GM12878 (cell line): ENCODE measurements around the gene PRKCE. TPM values are rescaled to one million over a fixed set of nuclear protein-coding genes. Genes with fewer than 3 reads are reported as not detected.

Experiments
- ATAC-seq: fragments of 200-7000 bp; cut with Tn5 transposase; 3 replicates; pipeline ENCODE4 v1.9.1; 2020; ENCODE audit warnings: mild to moderate bottlenecking, moderate library complexity
- BruUV-seq: library from RNA; stranded (reverse); fragments of 400-500 nt; replicated peaks from 2 replicates; lab custom pipeline; 2021; lab: Mats Ljungman, UMichigan
- CTCF ChIA-PET: fragments of 300-600 bp; sonication (Branson Sonifier 250); formaldehyde crosslinking; extraction: SDS; loops from one replicate; lab custom pipeline; 2021; ENCODE audit warnings: inconsistent platforms; lab: Yijun Ruan, JAX
- POLR2A ChIA-PET: fragments of 350-600 bp; formaldehyde crosslinking; extraction: SDS; loops from one replicate; lab custom pipeline; 2021; ENCODE audit warnings: inconsistent platforms; lab: Charles Lee
- RAD21 ChIA-PET: fragments of 300-600 bp; sonication (Branson Sonifier 250); formaldehyde crosslinking; loops from one replicate; lab custom pipeline; 2023; ENCODE audit warnings: antibody characterized with exemption; ENCODE audit not compliant: unreplicated experiment; lab: Charles Lee
- SMC1A ChIA-PET: fragments of 300-600 bp; sonication (Branson Sonifier 250); formaldehyde crosslinking; loops from one replicate; lab custom pipeline; 2023; ENCODE audit not compliant: unreplicated experiment, uncharacterized antibody; lab: Charles Lee
- DNase-seq: peaks from one replicate; pipeline ENCODE4 v3.0.0-alpha.2; 2011; ENCODE audit warnings: low read depth, low spot score
- FAIRE-seq: peaks from 3 replicates; lab custom pipeline; 2011; peaks lifted over from hg19 to GRCh38; lab: Jason Lieb, UNC
- H2AFZ ChIP-seq: 2 replicates; pipeline ENCODE4 v1.6.0; 2011; ENCODE audit warnings: low read depth, low read length, control low read depth; ENCODE audit not compliant: control insufficient read depth
- H3K27ac ChIP-seq: 2 replicates; pipeline ENCODE4 v1.5.1; 2011; ENCODE audit warnings: control low read depth; ENCODE audit not compliant: control insufficient read depth, insufficient read depth
- H3K27me3 ChIP-seq, 2 experiments: replicated peaks in 1 of 2; 2 replicates each; pipeline versions ENCODE4 v1.6.0 to v1.6.1; 2011; ENCODE audit warnings: low read length in 1 of 2; ENCODE audit not compliant: control insufficient read depth in 2 of 2, insufficient read depth in 2 of 2
- H3K36me3 ChIP-seq, 2 experiments: 2 replicates each; pipeline ENCODE4 v1.5.1; 2011; ENCODE audit warnings: low read length in 1 of 2; ENCODE audit not compliant: control insufficient read depth in 2 of 2, insufficient read depth in 2 of 2
- H3K4me1 ChIP-seq: 2 replicates; pipeline ENCODE4 v1.6.1; 2011; ENCODE audit warnings: mild to moderate bottlenecking, low read length, moderate library complexity, mixed read lengths; ENCODE audit not compliant: control insufficient read depth, insufficient read depth
- H3K4me2 ChIP-seq: 2 replicates; pipeline ENCODE4 v1.6.0; 2011; ENCODE audit warnings: control low read depth; ENCODE audit not compliant: control insufficient read depth, insufficient read depth
- H3K4me3 ChIP-seq: fragments of 200-600 bp; sonication (generic); 2 replicates; pipeline ENCODE4 v1.5.1; 2016
- H3K79me2 ChIP-seq: 2 replicates; pipeline ENCODE4 v1.6.0; 2011; ENCODE audit warnings: low read length; ENCODE audit not compliant: control insufficient read depth, insufficient read depth
- H3K9ac ChIP-seq: 2 replicates; pipeline ENCODE4 v1.8.0; 2011; ENCODE audit warnings: low read length, control low read depth, mixed read lengths; ENCODE audit not compliant: control insufficient read depth, insufficient read depth
- H3K9me3 ChIP-seq: replicated peaks from 3 replicates; pipeline ENCODE4 v1.5.1; 2011; ENCODE audit warnings: mild to moderate bottlenecking, low read length; ENCODE audit not compliant: control insufficient read depth, insufficient read depth
- H4K20me1 ChIP-seq: 2 replicates; pipeline ENCODE4 v1.6.0; 2011; ENCODE audit not compliant: control insufficient read depth, insufficient read depth
- BACH1 ChIP-seq: fragments of 450-650 bp; IDR thresholded peaks from 2 replicates; pipeline ENCODE4 v1.6.1; 2017; ENCODE audit warnings: mild to moderate bottlenecking, borderline replicate concordance
- CUX1 ChIP-seq: IDR thresholded peaks from 2 replicates; pipeline ENCODE4 v1.6.1; 2012; ENCODE audit warnings: improper control_type of control experiment, low read depth, low read length; ENCODE audit not compliant: insufficient replicate concordance
- MEF2A ChIP-seq: IDR thresholded peaks from 2 replicates; pipeline ENCODE4 v1.6.1; 2011; ENCODE audit warnings: low read depth, mild to moderate bottlenecking, low read length, moderate library complexity; ENCODE audit not compliant: insufficient read depth
- MTA2 ChIP-seq: fragments of 450-650 bp; IDR thresholded peaks from 2 replicates; pipeline ENCODE4 v1.6.1; 2016; ENCODE audit warnings: low read depth, mild to moderate bottlenecking, moderate library complexity
- NR2F1 ChIP-seq: fragments of 450-650 bp; conservative IDR thresholded peaks from 2 replicates; pipeline ENCODE4 v1.6.1; 2017; ENCODE audit warnings: mild to moderate bottlenecking
- SIX5 ChIP-seq: IDR thresholded peaks from 2 replicates; pipeline ENCODE4 v1.6.1; 2011; ENCODE audit warnings: mild to moderate bottlenecking, low read depth, low read length, moderate library complexity; ENCODE audit not compliant: severe bottlenecking
- SKIL ChIP-seq: fragments of 450-650 bp; IDR thresholded peaks from 2 replicates; pipeline ENCODE4 v1.6.1; 2017; ENCODE audit warnings: mild to moderate bottlenecking, low read depth, inconsistent platforms; ENCODE audit not compliant: poor library complexity, severe bottlenecking
- STAT1 ChIP-seq: fragments of 450-650 bp; conservative IDR thresholded peaks from 2 replicates; pipeline ENCODE4 v1.6.1; 2014; ENCODE audit warnings: antibody characterized with exemption, mild to moderate bottlenecking
- SUPT20H ChIP-seq: IDR thresholded peaks from 2 replicates; pipeline ENCODE4 v1.6.1; 2011; ENCODE audit warnings: low read depth, mild to moderate bottlenecking, low read length, moderate library complexity, borderline replicate concordance; ENCODE audit not compliant: control insufficient read depth
- ZNF687 ChIP-seq: fragments of 450-650 bp; IDR thresholded peaks from 2 replicates; pipeline ENCODE4 v1.6.1; 2017; ENCODE audit warnings: mild to moderate bottlenecking, moderate library complexity
- in situ Hi-C: fragments of 300-500 bp; cut with MboI; formaldehyde crosslinking; loops from 9 replicates; pipeline ENCODE4 v1.14.3; 2018; ENCODE audit warnings: mixed read lengths
- intact Hi-C: fragments of 100-400 bp; cut with micrococcal nuclease; formaldehyde crosslinking; loops from one replicate; pipeline ENCODE4 v1.14.2; 2022; ENCODE audit not compliant: unreplicated experiment
- polyA plus RNA-seq, 11 experiments: library from polyadenylated mRNA; depleted of rRNA in 4 of 11; unstranded in 6 of 11; stranded (reverse) in 5 of 11; fragments of >200 nt; fragmentation: Nextera tagmentation in 4 of 11; fragmentation: Illumina TruSeq in 1 of 11; extraction: Ambion mirVana in 4 of 11; extraction: Trizol in 1 of 11; gene quantifications; 1 replicate in 1 of 11; 2 replicates in 10 of 11; pipeline versions ENCODE4 v1.2.1 to v1.2.3, GENCODE V29; 2011 to 2016; ENCODE audit warnings: inconsistent platforms in 2 of 11, missing spikeins in 2 of 11, low read depth in 1 of 11
- total RNA-seq, 4 experiments: library from RNA; depleted of rRNA in 3 of 4; stranded (reverse); fragments of >200 nt in 3 of 4; fragmentation: Illumina TruSeq in 1 of 4; extraction: Trizol in 1 of 4; gene quantifications; 2 replicates each; pipeline versions ENCODE4 v1.2.1 to v1.2.3, GENCODE V29; 2013 to 2021

PRKCE gene
- total and polyA plus RNA-seq, 10 of the 15 experiments (the other 5 are each of a cell fraction or from before 2014, with no cell fraction given) = 2.6 to 28.2 (median 11.3) TPM

GRCh38 chr2:45921921-45922320 lies 270.4 kb downstream of the PRKCE start:
- no peak overlapping the region for H3K4me2 ChIP-seq
- DNase-seq (no peak), FAIRE-seq (no peak), ATAC-seq (peak; percentile 26)
- no peaks in the 10 kb centered on the region for H4K20me1 ChIP-seq
- intact Hi-C loops (no loop called here), in situ Hi-C loops (no loop called here)
- H3K4me3 ChIP-seq = no peak overlapping the region
- CTCF ChIA-PET = interaction anchor here (0.8 to 4.0 kb wide), 12 partner anchors 8 to 283 kb away, joined by 3 to 20 read pairs (median 4); no protein-coding TSS in a partner anchor
- no peaks in the 10 kb centered on the region; the same call in 1 of the 2 replicates for H3K79me2 ChIP-seq
- H3K27me3 ChIP-seq = no peaks in the 10 kb centered on the region
- peaks cover 22% of the 10 kb centered on the region for H3K4me1 ChIP-seq
- SMC1A ChIA-PET = interaction anchor here (0.9 to 3.2 kb wide), 19 partner anchors 9 to 272 kb away, joined by 3 to 31 read pairs (median 8); no protein-coding TSS in a partner anchor
- TF ChIP-seq ZNF687 = peak; percentile 32; the same call in 1 of the 2 replicates
- no peak for TF ChIP-seq SIX5
- TF ChIP-seq SUPT20H = no peak
- TF ChIP-seq CUX1 = no peak
- peak; percentile 88 for TF ChIP-seq NR2F1
- TF ChIP-seq SKIL = no peak
- TF ChIP-seq MTA2 = peak; percentile 58; the same call in 1 of the 2 replicates
- TF ChIP-seq MEF2A = no peak
- TF ChIP-seq BACH1 = no peak
- no peak for TF ChIP-seq STAT1
- H3K9me3 ChIP-seq = no peaks in the 10 kb centered on the region
- H2AFZ ChIP-seq = no peak overlapping the region
- BruUV-seq = no TSS peak
- POLR2A ChIA-PET = interaction anchor here (0.8 to 1.5 kb wide), 6 partner anchors 8 to 272 kb away, joined by 3 to 7 read pairs (median 4); no protein-coding TSS in a partner anchor
- H3K9ac ChIP-seq = no peak overlapping the region
- RAD21 ChIA-PET = interaction anchor here (0.6 to 3.6 kb wide), 13 partner anchors 10 to 200 kb away, joined by 3 to 26 read pairs (median 5); no protein-coding TSS in a partner anchor
- H3K36me3 ChIP-seq = no peaks in the 10 kb centered on the region; a peak in 1 of 4 replicates
- H3K27ac ChIP-seq = no peak overlapping the region
